NOMO-1 treated with dmso at 0.1 percent for 144 hours (cell line): ENCODE results near the gene CNIH3.
A peak's percentile ranks its signal among the peaks of the same experiment; 100 is the strongest.

Experiments used
- DNase-seq: peaks from one replicate; lab custom pipeline; 2025; ENCODE audit not compliant: unreplicated experiment; lab: John Stamatoyannopoulos, UW

CNIH3 gene

GRCh38 chr1:224613486-224613885 lies 2.6 kb upstream of the CNIH3 start:
- no peak for DNase-seq

DNA sequence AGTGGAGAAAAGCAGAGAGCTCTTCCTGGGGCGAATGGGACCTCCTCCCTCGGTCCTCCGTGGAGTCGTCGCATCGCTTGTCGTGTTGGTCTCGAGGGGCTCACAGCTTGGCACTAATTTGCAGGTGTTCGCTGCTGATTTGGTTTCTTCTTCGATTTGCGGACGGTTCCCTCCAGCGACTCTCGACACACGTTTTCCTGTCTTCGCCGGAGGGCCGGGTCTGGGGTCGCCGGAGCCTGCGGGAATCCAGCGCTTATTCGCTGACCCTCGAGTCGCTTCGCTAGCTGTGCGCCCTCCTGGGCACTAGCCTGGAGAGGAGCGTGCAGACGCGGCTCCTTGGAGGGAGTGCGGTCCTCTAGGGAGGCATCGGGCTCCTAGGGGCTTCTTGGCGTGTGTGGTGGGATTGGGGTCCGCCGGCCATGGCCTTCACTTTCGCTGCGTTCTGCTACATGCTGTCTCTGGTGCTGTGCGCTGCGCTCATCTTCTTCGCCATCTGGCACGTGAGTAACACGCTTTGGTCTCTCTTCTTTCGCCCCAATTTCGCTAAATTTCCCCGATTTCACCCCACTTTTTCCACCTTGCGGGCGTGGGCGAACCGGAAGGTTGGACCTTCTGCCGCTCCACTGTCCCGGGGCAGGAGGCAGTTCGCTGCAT lies 766 bp downstream of the CNIH3 start:
- DNase-seq: no peak

DNA sequence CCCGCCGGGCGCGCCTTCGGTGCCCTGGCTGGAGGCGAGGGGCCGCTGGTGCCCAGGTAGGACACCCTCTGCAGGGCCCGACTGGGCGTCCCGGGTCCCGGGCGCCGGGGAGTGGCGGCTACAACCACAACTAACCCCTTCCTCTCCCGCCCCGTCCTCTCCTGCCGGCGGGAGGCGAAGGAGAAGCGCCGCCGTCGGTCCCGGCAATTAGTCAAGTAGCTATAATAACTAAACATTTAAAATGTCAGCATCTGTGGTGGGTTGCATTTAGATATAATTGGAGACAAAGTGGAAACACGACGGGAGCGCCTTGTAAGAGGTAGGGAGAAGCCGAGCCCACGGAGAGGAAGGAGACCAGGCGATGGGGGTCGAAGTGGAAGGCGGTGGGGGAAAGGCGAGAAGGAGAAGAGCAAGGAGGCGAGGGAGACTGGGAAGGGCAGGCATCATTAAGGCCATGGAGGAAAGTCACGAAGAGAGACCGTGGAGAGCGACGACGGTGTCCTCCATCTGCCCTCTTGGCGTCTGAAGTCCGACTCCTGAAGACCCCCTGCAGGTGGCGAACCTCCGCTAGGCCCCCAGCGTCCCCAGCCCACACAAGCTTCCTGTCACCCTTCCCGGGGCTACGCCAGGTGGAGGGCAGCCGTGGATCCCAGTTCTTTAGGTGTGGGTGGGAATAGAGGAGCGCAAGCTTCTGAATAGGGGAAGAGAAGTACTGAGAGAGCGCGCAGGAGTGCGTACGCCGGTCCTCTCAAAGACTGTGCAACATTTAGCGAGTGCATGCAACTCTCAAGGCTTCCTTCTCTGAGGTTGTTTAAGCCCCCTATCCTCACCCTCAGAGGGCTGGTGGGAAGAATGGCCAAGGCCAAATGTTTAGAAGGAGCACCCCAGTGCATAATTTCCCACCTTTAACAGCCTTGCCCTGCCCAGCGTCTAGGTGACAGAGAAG lies 1.6 kb downstream of the CNIH3 start:
- no peak for DNase-seq

DNA sequence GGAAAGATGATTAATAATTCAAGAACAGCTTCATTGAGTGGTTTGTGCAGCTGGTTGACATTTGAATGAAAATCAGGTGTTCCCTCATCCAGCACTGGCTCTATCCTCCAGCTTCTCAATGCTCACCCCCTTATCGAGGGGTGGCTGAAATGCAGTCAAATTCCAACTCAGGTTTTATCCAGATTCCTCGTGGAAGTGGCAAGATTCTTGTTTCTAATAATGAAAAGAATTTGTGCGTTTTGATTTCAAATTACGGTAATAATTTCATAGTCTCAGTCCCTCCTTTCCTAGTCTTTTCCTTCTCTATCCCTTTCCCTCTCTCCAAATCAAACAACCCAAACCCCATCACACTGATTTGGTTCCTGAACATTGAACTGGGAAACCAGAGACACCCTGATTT lies 3.1 kb downstream of the CNIH3 start:
- no peak for DNase-seq

- DNase-seq: no peak
Measured at GRCh38 chr1:224620105-224620504, 4.0 kb downstream of the CNIH3 start.

- DNase-seq: no peak
Measured at GRCh38 chr1:224621813-224622682, 5.9 kb downstream of the CNIH3 start.

GRCh38 chr1:224622831-224623230 lies 6.7 kb downstream of the CNIH3 start:
- no peak for DNase-seq

DNA sequence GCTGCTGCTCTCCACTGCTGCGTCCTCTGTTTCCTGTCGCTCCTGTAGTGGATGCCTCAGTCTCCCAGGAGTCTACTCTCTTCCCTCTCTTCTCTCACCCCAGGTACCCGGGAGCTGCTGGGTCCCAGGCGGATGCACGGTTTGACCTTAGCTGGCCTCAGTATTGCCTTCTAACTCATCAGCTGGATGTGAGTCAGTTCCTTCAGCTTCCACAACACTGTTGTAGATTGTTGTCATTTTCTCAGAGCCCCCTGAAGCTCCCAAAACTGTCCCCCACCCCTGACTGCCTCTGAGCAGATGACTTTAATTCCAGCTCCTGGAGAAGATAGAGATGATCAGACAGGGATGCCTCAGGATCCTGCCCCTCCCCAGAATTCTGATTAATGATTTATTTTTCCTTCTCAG lies 7.2 kb downstream of the CNIH3 start:
- no peak for DNase-seq

- DNase-seq: peak; percentile 20
Measured at GRCh38 chr1:224623743-224624333, 7.7 kb downstream of the CNIH3 start.

DNA sequence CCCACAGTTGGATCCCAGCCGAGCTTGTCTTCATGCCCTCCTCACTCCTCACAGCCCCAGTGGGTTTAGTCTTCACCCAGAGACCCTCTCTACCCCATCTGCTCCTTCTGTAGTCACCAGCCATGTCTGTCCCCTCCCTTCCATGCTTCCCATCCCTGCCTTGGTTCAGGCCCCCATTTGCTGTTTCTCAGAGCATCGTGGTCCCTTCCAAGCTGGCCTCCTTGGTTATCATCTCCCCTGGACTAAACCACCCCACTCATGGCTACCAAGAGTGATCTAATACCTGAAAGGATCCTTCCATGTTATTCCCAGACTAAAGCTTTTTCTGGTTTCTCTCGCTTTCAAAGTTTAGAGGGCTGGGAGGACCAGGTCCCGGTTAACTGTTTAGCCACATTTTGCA lies 8.3 kb downstream of the CNIH3 start:
- no peak for DNase-seq

GRCh38 chr1:224626042-224626441 lies 9.9 kb downstream of the CNIH3 start:
- no peak for DNase-seq

DNA sequence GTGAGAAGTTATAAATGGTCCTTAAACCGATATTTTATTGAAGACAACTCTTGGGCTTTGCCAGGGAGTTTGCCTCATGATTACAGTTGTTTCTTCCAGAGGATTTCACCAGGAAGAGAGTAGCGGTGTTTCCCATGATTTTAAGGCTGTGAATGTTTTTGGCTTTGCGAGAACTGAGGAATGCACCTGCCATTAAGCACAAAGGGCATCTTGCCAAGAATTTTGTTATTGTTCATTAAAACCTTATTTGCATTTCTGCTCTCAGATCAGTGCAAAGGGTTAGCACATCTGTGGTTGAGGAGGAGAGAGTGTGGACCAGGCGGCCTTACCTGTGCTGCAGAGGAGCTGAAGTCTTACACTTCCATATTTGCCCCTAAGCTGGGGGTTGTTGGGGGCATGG lies 13.8 kb downstream of the CNIH3 start:
- no peak for DNase-seq

- no peak for DNase-seq
Measured at GRCh38 chr1:224631462-224632115, 15.5 kb downstream of the CNIH3 start.

DNA sequence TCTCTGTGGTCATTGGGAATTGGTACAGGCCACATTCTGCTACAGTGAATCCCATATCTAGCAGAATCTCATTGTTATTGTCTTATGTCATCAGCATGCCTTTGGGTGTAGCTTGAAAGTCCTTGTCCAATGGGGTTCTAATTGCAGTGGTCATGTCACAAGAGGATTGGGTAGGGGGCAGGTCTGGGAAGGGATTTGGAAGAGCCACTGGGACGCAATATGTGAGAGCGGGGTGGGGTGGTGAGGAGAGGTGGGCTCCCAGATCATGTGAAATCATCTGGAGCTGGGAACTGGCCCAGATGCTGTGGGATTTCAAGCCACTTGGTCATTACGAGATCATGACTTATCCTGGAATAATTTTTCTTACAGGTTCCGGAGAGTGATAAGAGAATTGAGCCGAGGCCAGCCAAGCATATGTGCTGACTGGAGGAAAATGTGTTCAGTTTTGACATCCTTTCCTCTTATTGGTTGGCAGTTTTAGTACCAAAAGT lies 16.3 kb downstream of the CNIH3 start:
- no peak for DNase-seq

GRCh38 chr1:224632921-224633321 lies 16.8 kb downstream of the CNIH3 start:
- DNase-seq: no peak

DNA sequence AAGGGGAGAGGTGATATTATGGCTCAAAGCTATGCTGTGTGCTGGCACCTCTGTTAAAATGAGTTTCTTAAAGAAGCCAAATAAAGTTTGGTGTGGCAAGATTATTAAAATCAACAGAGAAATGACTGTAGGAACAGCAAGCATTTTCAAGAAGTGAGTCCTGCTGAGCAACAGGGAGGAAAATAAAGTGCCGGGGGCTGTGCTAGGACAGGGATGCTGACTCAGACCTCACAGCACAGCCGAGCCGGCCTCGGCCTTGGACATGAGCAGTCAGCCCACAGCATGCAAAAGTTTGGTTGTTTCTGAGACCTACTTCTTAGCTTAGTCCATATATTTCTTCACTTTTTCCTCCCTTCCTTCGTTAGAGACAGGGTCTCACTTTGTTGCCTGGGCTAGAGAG lies 19.2 kb downstream of the CNIH3 start:
- no peak for DNase-seq

- no peak for DNase-seq
Measured at GRCh38 chr1:224637515-224637914, 21.4 kb downstream of the CNIH3 start.

GRCh38 chr1:224637936-224638335 lies 21.8 kb downstream of the CNIH3 start:
- DNase-seq: no peak

GRCh38 chr1:224639426-224639975 lies 23.4 kb downstream of the CNIH3 start:
- no peak for DNase-seq

GRCh38 chr1:224640018-224640417 lies 23.9 kb downstream of the CNIH3 start:
- DNase-seq: no peak
